Natural killer cell (primary cell): ENCODE data around the gene CNOT10. TPM values are rescaled to one million over a fixed set of nuclear protein-coding genes. Genes with fewer than 3 reads are reported as not detected.

Experiments used
- ATAC-seq, 3 donors: fragments of 150-1000 bp in 2 of 3; fragments of 200-7000 bp in 1 of 3; cut with Tn5 transposase; 1 replicate in 1 of 3; 2 replicates in 2 of 3; pipeline ENCODE4 v1.10.0; 2021; ENCODE audit warnings: mild to moderate bottlenecking in 2 of 3, moderate library complexity in 2 of 3
- DNase-seq, 2 donors: peaks; one replicate each; pipeline versions ENCODE4 v3.0.0 to v3.0.0-alpha.2; 2013 to 2021; ENCODE audit warnings: mixed read lengths in 1 of 2
- H3K27ac ChIP-seq: one replicate; pipeline ENCODE4 v1.5.1; 2013; ENCODE audit warnings: mild to moderate bottlenecking, low read length
- H3K27me3 ChIP-seq: one replicate; pipeline ENCODE4 v1.6.1; 2013; ENCODE audit warnings: low read length; ENCODE audit not compliant: control insufficient read depth, insufficient read depth
- H3K36me3 ChIP-seq: one replicate; pipeline ENCODE4 v1.6.1; 2013; ENCODE audit warnings: low read length; ENCODE audit not compliant: control insufficient read depth, insufficient read depth
- H3K4me1 ChIP-seq: one replicate; pipeline ENCODE4 v1.6.1; 2013; ENCODE audit warnings: low read length; ENCODE audit not compliant: control insufficient read depth, insufficient read depth
- H3K4me3 ChIP-seq: one replicate; pipeline ENCODE4 v1.5.1; 2013; ENCODE audit warnings: low read length
- H3K9me3 ChIP-seq: one replicate; pipeline ENCODE4 v1.6.1; 2013; ENCODE audit warnings: low read length; ENCODE audit not compliant: control insufficient read depth, insufficient read depth
- H3K27ac Mint-ChIP-seq, 2 donors: one replicate each; pipeline ENCODE4 v1.8.0; 2022; ENCODE audit warnings: mild to moderate bottlenecking in 2 of 2, mixed read lengths in 2 of 2, moderate library complexity in 1 of 2
- H3K27me3 Mint-ChIP-seq, 2 donors: one replicate each; pipeline ENCODE4 v1.8.0; 2022; ENCODE audit warnings: low read depth in 2 of 2, mixed read lengths in 2 of 2
- H3K36me3 Mint-ChIP-seq: one replicate; pipeline ENCODE4 v1.8.0; 2022; ENCODE audit warnings: mixed read lengths
- H3K4me1 Mint-ChIP-seq, 2 donors: one replicate each; pipeline ENCODE4 v1.8.0; 2022; ENCODE audit warnings: mixed read lengths in 2 of 2
- H3K4me3 Mint-ChIP-seq: one replicate; pipeline ENCODE4 v1.8.0; 2022; ENCODE audit warnings: mild to moderate bottlenecking, moderate library complexity, mixed read lengths
- H3K9me3 Mint-ChIP-seq, 2 donors: one replicate each; pipeline ENCODE4 v1.8.0; 2022; ENCODE audit warnings: mixed read lengths in 2 of 2
- WGBS: methylation state at CpG from one replicate; pipeline ENCODE4 v1.1.7; 2013; ENCODE audit warnings: missing lambda C conversion rate; ENCODE audit not compliant: insufficient coverage; 5-methylcytosine and 5-hydroxymethylcytosine counted together
- intact Hi-C: fragments of 100-400 bp; cut with micrococcal nuclease; formaldehyde crosslinking; loops from one replicate; pipeline ENCODE4 v1.14.2; 2022
- total RNA-seq, 4 donors: library from RNA; stranded (reverse); fragments of 120-200 nt in 1 of 4; gene quantifications; one replicate each; pipeline versions ENCODE4 v1.2.3 to v1.2.4, GENCODE V29; 2013 to 2022
- TF ChIP-seq, protein P1 (sequence below): fragments of 200-600 bp; IDR thresholded peaks from one replicate; pipeline ENCODE4 v1.8.0; 2022; ENCODE audit warnings: antibody characterized with exemption

Gene CNOT10
- total RNA-seq, 3 donors from 2014 or later (not counting 1 experiment from before 2014, with no cell fraction given): 47.1 to 54.3 (median 53.8) TPM

DNA sequence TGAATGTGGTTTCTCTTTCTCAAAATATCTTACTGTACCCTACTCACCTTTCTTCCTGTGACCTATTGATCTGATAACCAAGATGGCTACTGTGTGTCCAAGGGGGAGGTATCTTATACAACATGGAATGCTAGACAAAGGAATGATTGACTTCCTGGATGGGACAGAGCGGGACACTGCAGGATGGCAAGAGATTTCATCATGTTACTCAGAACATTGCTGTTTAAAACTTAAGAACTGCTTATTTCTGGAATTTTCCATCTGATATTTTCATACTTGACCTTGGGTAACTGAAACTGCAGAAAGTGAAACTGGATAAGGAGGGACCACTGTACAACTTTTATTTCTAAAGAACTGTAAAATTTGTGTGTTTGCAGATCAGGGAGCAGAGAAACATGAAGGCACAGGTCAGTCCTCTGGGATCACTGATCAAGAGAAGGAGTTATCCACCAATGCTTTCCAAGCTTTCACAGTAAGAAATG lies 18.5 kb downstream of the CNOT10 start:
- Mint-ChIP-seq H3K4me3 (no peak overlapping the region), H3K36me3 (no peaks in the 10 kb centered on the region), H3K27ac (peak overlapping the region in 1 of 2 donors; percentile 57), H3K4me1 (peaks cover 21 to 27% of the 10 kb centered on the region in 2 donors), H3K27me3 (no peaks in the 10 kb centered on the region), H3K9me3 (no peaks in the 10 kb centered on the region)
- H3K9me3 ChIP-seq: no peaks in the 10 kb centered on the region
- WGBS: 100% methylated on average over 1 of the region's 1 CpG
- H3K4me3 ChIP-seq: no peak overlapping the region
- intact Hi-C loops: no loop called here
- no peak overlapping the region for H3K27ac ChIP-seq
- TF ChIP-seq, protein P1, sequence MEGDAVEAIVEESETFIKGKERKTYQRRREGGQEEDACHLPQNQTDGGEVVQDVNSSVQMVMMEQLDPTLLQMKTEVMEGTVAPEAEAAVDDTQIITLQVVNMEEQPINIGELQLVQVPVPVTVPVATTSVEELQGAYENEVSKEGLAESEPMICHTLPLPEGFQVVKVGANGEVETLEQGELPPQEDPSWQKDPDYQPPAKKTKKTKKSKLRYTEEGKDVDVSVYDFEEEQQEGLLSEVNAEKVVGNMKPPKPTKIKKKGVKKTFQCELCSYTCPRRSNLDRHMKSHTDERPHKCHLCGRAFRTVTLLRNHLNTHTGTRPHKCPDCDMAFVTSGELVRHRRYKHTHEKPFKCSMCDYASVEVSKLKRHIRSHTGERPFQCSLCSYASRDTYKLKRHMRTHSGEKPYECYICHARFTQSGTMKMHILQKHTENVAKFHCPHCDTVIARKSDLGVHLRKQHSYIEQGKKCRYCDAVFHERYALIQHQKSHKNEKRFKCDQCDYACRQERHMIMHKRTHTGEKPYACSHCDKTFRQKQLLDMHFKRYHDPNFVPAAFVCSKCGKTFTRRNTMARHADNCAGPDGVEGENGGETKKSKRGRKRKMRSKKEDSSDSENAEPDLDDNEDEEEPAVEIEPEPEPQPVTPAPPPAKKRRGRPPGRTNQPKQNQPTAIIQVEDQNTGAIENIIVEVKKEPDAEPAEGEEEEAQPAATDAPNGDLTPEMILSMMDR: no peak
- no peak for DNase-seq
- ATAC-seq: no peak
- no peaks in the 10 kb centered on the region for H3K27me3 ChIP-seq
- peaks cover 7% of the 10 kb centered on the region for H3K36me3 ChIP-seq
- no peaks in the 10 kb centered on the region for H3K4me1 ChIP-seq

- H3K27ac Mint-ChIP-seq: no peak overlapping the region
- Histone ChIP-seq H3K4me3 (no peak overlapping the region), H3K36me3 (peaks cover 17% of the 10 kb centered on the region), H3K27me3 (no peaks in the 10 kb centered on the region), H3K4me1 (no peaks in the 10 kb centered on the region), H3K27ac (no peak overlapping the region), H3K9me3 (no peaks in the 10 kb centered on the region)
- peaks cover 21 to 27% of the 10 kb centered on the region in 2 donors for H3K4me1 Mint-ChIP-seq
- TF ChIP-seq, protein P1: no peak
- peaks cover 7% of the 10 kb centered on the region for H3K36me3 Mint-ChIP-seq
- H3K4me3 Mint-ChIP-seq: no peak overlapping the region
- intact Hi-C loops: no loop called here
- no peaks in the 10 kb centered on the region for H3K27me3 Mint-ChIP-seq
- no peak for DNase-seq
- no peaks in the 10 kb centered on the region for H3K9me3 Mint-ChIP-seq
- ATAC-seq: no peak
- WGBS: 81% methylated on average over 1 of the region's 2 CpGs
Measured at GRCh38 chr3:32705232-32705631, 20.2 kb downstream of the CNOT10 start.

GRCh38 chr3:32706348-32707025 lies 21.5 kb downstream of the CNOT10 start:
- no peaks in the 10 kb centered on the region for H3K27me3 Mint-ChIP-seq
- Histone ChIP-seq H3K36me3 (peaks cover 26% of the 10 kb centered on the region), H3K4me3 (no peak overlapping the region), H3K4me1 (no peaks in the 10 kb centered on the region), H3K27ac (no peak overlapping the region), H3K9me3 (no peaks in the 10 kb centered on the region), H3K27me3 (no peaks in the 10 kb centered on the region)
- TF ChIP-seq, protein P1: no peak
- ATAC-seq: no peak
- peaks cover 19 to 24% of the 10 kb centered on the region in 2 donors for H3K4me1 Mint-ChIP-seq
- H3K27ac Mint-ChIP-seq: peak overlapping the region in 1 of 2 donors; percentile 49
- no peak for DNase-seq
- intact Hi-C loops: no loop called here
- H3K36me3 Mint-ChIP-seq: peaks cover 7% of the 10 kb centered on the region
- no peak overlapping the region for H3K4me3 Mint-ChIP-seq
- WGBS: 84% methylated on average over 2 of the region's 6 CpGs
- H3K9me3 Mint-ChIP-seq: no peaks in the 10 kb centered on the region

DNA sequence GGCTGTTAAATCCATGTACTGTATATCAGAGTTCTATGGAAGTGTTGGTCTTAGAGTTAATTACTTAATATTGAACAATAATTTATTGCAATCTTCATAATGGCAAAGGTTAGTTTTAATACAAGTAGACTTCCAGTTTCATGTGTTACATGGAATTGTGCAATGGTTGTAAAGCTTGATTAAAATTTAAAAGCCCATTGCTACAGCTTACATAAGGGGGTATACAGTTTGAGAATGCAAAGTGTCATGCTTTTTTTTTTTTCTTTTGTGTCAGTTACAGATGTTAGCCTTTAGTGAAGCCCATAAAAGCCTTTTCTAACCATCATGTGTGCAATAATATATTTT lies 22.0 kb downstream of the CNOT10 start:
- no peak for ATAC-seq
- peaks cover 29% of the 10 kb centered on the region for H3K36me3 ChIP-seq
- H3K9me3 ChIP-seq: no peaks in the 10 kb centered on the region
- Mint-ChIP-seq H3K4me3 (no peak overlapping the region), H3K4me1 (peaks cover 16 to 21% of the 10 kb centered on the region in 2 donors), H3K27me3 (no peaks in the 10 kb centered on the region), H3K27ac (no peak overlapping the region), H3K9me3 (no peaks in the 10 kb centered on the region), H3K36me3 (peaks cover 7% of the 10 kb centered on the region)
- no peaks in the 10 kb centered on the region for H3K27me3 ChIP-seq
- TF ChIP-seq, protein P1: no peak
- H3K27ac ChIP-seq: no peak overlapping the region
- no peak overlapping the region for H3K4me3 ChIP-seq
- intact Hi-C loops: no loop called here
- DNase-seq: no peak
- no peaks in the 10 kb centered on the region for H3K4me1 ChIP-seq
